ENCODE results near the gene PIP4K2A.

Gene PIP4K2A

DNA sequence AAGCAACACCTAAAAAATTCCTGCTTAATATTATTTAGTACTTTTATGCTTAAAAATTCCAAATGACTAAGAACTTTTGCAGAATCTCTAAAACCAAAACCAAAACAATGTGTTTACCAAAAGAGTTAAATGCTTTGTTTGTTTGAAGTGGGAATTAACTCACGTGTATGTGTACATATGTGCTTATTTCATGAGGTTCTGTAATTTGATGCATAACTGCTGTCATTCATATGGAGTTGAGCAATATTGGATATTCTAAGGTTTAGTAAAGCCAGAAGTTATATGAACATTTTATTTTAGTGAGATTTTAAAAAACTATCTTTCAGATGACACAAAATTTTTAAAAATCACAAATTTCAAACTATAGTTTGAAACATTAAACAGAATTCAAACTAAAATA, 157.1 kb downstream of the PIP4K2A start:
- DNase-seq = no peak
- in situ Hi-C loops (cut with HindIII; ENCODE audit: low pct_ligation_motif_present, low pct_unique_long_range_greater_than_20kb, low sequenced_read_pairs) = loop anchor here (25.0 kb wide), 1 partner anchor 430 kb away; no protein-coding TSS in a partner anchor

- DNase-seq = no peak
- in situ Hi-C loops (cut with HindIII; ENCODE audit: low pct_ligation_motif_present, low pct_unique_long_range_greater_than_20kb, low sequenced_read_pairs) = loop anchor here (25.0 kb wide), 1 partner anchor 431 kb away; no protein-coding TSS in a partner anchor
Measured at GRCh38 chr10:22556774-22557173, 157.6 kb downstream of the PIP4K2A start.

- in situ Hi-C loops (cut with HindIII; ENCODE audit: low pct_ligation_motif_present, low pct_unique_long_range_greater_than_20kb, low sequenced_read_pairs) = loop anchor here (25.0 kb wide), 1 partner anchor 433 kb away; no protein-coding TSS in a partner anchor
- no peak for DNase-seq
Measured at GRCh38 chr10:22554461-22555182, 159.8 kb downstream of the PIP4K2A start.

DNA sequence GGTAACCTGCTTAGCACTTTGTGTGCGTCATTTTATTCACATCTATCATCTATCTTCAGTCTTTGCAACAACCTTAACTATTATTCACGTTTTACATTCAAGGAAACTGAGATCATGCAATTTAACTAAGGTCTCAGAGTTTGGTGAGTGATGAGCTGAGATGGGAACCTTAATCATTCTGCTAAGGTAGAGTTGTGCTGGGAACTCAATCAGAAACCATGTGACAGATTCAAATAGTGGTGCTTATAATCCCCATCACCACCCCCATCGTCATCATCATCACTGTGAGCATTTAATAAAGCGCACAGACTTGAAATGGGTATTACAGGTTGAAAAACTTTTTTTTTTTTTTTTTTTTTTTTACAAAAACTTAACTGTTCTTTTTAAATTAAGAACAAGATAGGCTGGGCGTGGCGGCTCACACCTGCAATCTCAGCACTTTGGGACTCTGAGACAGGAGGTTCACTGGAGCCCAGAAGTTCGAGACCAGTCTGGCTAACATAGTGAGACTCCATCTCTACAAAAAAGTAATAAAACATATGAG, 160.9 kb downstream of the PIP4K2A start:
- in situ Hi-C loops (cut with HindIII; ENCODE audit: low pct_ligation_motif_present, low pct_unique_long_range_greater_than_20kb, low sequenced_read_pairs) = loop anchor here (25.0 kb wide), 1 partner anchor 434 kb away; no protein-coding TSS in a partner anchor
- DNase-seq = no peak

DNA sequence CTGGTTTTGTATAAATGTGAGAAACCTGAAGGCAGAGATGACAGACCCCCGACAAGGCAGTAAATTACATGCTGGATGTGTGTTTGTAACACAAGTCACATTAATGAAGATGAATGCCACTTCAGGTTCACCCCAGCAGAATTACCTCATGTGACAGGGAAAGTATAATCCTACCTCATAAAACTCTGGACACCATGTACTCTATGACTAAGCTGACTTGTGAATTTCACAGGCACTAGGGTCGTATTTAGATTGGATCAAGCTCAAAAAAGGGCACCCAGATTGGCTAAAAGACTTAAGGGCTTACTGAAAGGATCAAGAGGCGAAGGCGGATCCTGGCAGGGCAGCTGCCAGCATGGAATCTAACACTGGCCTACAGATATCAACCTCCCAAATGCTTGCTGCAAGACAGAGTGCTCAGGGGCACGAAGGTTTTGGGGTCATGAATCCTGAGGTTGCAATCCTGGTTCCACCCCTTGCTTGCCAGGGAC, 161.4 kb downstream of the PIP4K2A start:
- no peak for DNase-seq
- in situ Hi-C loops (cut with HindIII; ENCODE audit: low pct_ligation_motif_present, low pct_unique_long_range_greater_than_20kb, low sequenced_read_pairs) = loop anchor here (25.0 kb wide), 1 partner anchor 434 kb away; no protein-coding TSS in a partner anchor

- DNase-seq = no peak
- in situ Hi-C loops (cut with HindIII; ENCODE audit: low pct_ligation_motif_present, low pct_unique_long_range_greater_than_20kb, low sequenced_read_pairs) = loop anchor here (25.0 kb wide), 1 partner anchor 435 kb away; no protein-coding TSS in a partner anchor
Measured at GRCh38 chr10:22551681-22552365, 162.6 kb downstream of the PIP4K2A start.

DNA sequence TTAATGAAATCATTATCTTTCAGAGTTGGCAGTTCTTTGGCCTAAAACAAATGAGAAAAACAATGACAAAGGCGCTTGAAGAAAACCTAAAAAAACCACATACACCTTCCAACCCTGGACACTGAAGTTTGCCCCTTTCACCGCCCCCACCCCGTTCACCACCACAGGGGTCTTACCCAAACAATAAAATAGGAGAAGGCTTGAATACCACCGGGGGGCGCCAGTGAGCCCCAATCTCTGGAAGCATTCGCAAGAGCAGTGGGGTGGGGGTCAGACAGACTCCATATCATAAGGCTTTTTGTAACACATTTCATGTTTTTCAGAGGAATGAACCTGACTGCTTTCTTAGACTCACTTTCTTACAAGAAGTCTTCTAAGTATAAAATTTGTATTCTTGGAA, 163.6 kb downstream of the PIP4K2A start:
- in situ Hi-C loops (cut with HindIII; ENCODE audit: low pct_ligation_motif_present, low pct_unique_long_range_greater_than_20kb, low sequenced_read_pairs) = loop anchor here (25.0 kb wide), 1 partner anchor 437 kb away; no protein-coding TSS in a partner anchor

GRCh38 chr10:22548344-22548743, 166.0 kb downstream of the PIP4K2A start:
- in situ Hi-C loops (cut with HindIII; ENCODE audit: low pct_ligation_motif_present, low pct_unique_long_range_greater_than_20kb, low sequenced_read_pairs) = no loop called here
- no peak for DNase-seq

More for the DNA sequence above, 163.6 kb downstream of the PIP4K2A start:
- peak; percentile 54 for DNase-seq

DNA sequence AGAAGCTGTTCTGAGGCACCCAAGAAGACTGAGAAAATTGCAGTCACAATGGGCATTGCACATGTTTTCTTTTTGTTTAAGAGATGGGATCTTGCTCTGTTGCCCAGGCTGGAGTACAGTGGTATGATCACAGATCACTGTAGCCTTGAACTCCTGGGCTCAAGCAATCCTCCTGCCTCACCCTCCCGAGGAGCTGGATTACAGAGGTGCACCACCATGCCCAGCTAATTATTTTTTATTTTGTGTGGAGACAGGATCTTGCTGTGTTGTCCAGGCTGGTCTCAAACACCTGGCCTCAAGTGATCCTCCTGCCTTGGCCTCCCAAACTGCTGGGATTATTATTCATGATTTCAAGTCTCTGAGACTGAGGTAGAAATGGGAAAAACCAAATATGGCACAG, 168.7 kb downstream of the PIP4K2A start:
- DNase-seq = no peak
- in situ Hi-C loops (cut with HindIII; ENCODE audit: low pct_ligation_motif_present, low pct_unique_long_range_greater_than_20kb, low sequenced_read_pairs) = no loop called here

DNA sequence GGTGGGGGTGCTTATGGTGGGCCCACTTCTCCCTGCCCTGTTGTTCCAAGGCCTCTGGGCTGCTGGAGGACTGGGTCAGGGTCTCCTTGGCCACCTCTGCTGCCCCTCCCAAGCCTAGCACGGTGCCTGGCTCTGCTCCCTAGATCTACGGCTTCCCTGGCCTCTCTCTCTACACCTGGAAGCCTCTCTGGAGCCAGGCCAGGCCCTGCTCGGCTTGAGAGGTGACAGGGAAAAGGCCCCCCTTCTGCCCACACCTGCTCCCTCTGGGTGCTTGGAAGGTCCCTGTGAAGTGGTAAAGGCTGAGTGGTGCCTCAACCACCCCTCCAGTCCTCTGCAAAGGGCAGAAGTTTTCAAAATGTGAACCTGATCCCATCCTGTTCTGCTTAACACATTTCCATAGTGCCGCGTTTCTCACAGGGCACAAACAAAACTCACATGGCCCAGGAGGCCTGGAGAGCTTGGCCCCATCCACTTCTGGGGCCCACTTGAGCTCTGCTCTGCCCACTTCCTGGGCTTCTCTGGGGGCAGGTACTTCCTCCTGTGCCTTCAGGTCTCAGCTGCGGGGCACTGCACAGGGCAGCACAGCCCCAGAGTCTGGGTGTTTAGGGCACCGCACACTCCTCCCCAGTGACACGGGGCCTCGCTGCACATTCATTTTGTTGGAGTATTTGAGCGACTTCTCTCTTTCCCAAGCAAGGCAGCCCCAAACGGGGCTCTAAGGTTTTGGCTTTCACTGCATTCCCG, 169.9 kb downstream of the PIP4K2A start:
- DNase-seq = no peak
- in situ Hi-C loops (cut with HindIII; ENCODE audit: low pct_ligation_motif_present, low pct_unique_long_range_greater_than_20kb, low sequenced_read_pairs) = no loop called here

DNA sequence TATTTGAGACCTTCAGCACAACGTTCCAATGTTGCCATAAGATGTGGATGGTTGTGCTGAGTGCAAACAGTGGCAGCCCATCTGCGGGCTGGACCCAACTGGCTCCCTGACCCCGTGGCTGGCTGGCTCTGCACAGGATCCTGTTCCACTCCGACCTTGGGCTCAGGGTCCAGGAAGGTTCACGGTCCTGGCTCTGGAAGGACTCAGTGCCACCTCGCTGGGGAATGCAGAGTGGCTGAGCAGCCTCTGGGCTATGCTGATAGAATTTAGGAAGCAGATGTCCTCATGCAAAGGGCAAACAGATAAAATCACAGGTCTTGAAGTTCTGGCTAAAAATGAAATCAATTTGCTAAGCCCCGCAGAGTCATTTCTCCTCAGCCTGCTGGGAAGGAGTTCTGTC, 171.6 kb downstream of the PIP4K2A start:
- no peak for DNase-seq
- in situ Hi-C loops (cut with HindIII; ENCODE audit: low pct_ligation_motif_present, low pct_unique_long_range_greater_than_20kb, low sequenced_read_pairs) = no loop called here

- no peak for DNase-seq
- in situ Hi-C loops (cut with HindIII; ENCODE audit: low pct_ligation_motif_present, low pct_unique_long_range_greater_than_20kb, low sequenced_read_pairs) = no loop called here
Measured at GRCh38 chr10:22541900-22542299, 172.5 kb downstream of the PIP4K2A start.

GRCh38 chr10:22539579-22540298, 174.6 kb downstream of the PIP4K2A start:
- no peak for DNase-seq
- in situ Hi-C loops (cut with HindIII; ENCODE audit: low pct_ligation_motif_present, low pct_unique_long_range_greater_than_20kb, low sequenced_read_pairs) = no loop called here

GRCh38 chr10:22537810-22538209, 176.6 kb downstream of the PIP4K2A start:
- no peak for DNase-seq
- in situ Hi-C loops (cut with HindIII; ENCODE audit: low pct_ligation_motif_present, low pct_unique_long_range_greater_than_20kb, low sequenced_read_pairs) = no loop called here

- in situ Hi-C loops (cut with HindIII; ENCODE audit: low pct_ligation_motif_present, low pct_unique_long_range_greater_than_20kb, low sequenced_read_pairs) = no loop called here
- no peak for DNase-seq
Measured at GRCh38 chr10:22536620-22537019, 177.8 kb downstream of the PIP4K2A start.

DNA sequence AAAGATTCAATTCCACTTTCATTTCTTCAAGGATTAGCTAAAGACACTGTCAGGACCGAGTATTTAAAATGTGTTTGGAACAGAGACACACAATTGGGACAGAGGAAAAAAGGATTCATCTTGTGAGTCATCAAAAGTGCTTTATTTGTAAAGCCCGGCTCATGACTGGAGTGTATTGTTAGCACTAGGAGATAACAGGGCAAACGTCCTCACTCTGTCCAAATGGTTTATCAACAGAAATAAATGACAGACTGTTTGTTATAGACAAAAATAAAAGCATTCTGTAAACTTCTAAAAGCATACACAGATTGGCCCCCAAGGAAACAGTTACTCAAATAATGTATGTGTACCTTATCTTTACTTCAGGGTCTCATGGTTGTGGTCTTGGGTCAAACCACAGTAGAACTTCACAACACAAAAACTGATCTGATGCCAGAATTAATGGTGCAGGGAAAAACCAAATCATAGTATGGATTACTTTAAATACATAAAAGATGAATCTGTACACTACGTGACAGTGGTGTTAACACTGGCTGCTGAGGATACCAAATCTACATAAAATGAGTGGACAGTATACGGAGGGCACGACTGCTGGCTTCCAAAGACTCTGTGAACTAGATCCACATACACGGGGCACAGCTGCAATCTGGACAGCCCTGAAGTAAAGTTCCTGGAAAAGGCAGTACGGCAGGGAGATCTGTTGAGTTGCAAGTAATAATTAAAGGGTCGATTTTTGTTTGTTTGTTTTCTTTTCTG, 179.4 kb downstream of the PIP4K2A start:
- no peak for DNase-seq
- in situ Hi-C loops (cut with HindIII; ENCODE audit: low pct_ligation_motif_present, low pct_unique_long_range_greater_than_20kb, low sequenced_read_pairs) = no loop called here

- in situ Hi-C loops (cut with HindIII; ENCODE audit: low pct_ligation_motif_present, low pct_unique_long_range_greater_than_20kb, low sequenced_read_pairs) = no loop called here
- DNase-seq = no peak
Measured at GRCh38 chr10:22531441-22531840, 182.9 kb downstream of the PIP4K2A start.
